ENCODE measurements around the gene ING3. TPM values are rescaled to one million over a fixed set of nuclear protein-coding genes. Genes with fewer than 3 reads are reported as not detected.

ING3 gene
- total and polyA plus RNA-seq, 9 of the 15 experiments (the other 6 are each of a cell fraction or from before 2014, with no cell fraction given): 22.8 to 233 (median 50.4) TPM

- TF ChIP-seq, protein P1, sequence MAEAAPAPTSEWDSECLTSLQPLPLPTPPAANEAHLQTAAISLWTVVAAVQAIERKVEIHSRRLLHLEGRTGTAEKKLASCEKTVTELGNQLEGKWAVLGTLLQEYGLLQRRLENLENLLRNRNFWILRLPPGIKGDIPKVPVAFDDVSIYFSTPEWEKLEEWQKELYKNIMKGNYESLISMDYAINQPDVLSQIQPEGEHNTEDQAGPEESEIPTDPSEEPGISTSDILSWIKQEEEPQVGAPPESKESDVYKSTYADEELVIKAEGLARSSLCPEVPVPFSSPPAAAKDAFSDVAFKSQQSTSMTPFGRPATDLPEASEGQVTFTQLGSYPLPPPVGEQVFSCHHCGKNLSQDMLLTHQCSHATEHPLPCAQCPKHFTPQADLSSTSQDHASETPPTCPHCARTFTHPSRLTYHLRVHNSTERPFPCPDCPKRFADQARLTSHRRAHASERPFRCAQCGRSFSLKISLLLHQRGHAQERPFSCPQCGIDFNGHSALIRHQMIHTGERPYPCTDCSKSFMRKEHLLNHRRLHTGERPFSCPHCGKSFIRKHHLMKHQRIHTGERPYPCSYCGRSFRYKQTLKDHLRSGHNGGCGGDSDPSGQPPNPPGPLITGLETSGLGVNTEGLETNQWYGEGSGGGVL (CRISPR knock-in tag; IDR thresholded peaks at IDR 0.05): 0 out of 2 replicates have a peak, but pooled peaks have one; percentile 48
- TF ChIP-seq PTTG1 (tag; IDR thresholded peaks at IDR 0.05; ENCODE audit: low read depth) (peak; percentile 51; the same call in 1 of the 2 replicates), MCM7 (IDR thresholded peaks at IDR 0.05) (no peak)
Observed at GRCh38 chr7:121015560-121015959, 65.0 kb downstream of the ING3 start (continued).

DNA sequence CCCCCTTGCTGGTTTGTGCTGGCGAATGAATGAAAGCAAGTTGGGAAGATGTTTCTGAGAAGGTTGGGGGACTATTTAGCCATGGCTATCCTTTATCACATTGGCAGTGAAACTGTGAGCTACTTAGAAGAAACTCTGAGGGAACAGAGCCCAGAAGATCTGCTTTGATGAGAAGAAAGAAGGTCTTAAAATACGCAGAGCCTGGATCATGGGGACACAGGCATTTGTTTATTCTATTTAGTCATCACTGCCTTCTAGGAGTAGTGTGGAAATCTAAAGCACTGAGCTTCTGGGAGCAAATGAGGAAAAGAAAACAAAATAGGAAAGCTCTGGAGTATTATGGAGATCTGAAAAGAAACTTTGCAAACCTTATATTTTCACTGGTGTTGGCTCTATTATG lies 66.4 kb downstream of the ING3 start:
- DNase-seq (ENCODE audit: extremely low read depth in 1 of 4, low spot score in 3 of 4): no peak
- no peaks in the 10 kb centered on the region for H3K9me1 ChIP-seq (ENCODE audit: control insufficient read depth, insufficient read depth, low read length)
- 0 out of 3 replicates have a peak overlapping the region, but pooled peaks have one; percentile 6 for H3K27ac ChIP-seq (ENCODE audit: extremely low read depth, low read depth, low read length)
- H3K36me3 ChIP-seq (ENCODE audit: control insufficient read depth, insufficient read depth, low read length): peaks cover 94% of the 10 kb centered on the region
- in situ Hi-C loops (cut with MboI): no loop called here
- no peak overlapping the region for H2AFZ ChIP-seq (ENCODE audit: low read depth, low read length)
- ChIA-PET POLR2A (interaction anchor here (0.7 to 2.3 kb wide), 13 partner anchors 9 to 66 kb away, joined by 3 to 9 read pairs (median 4); partner anchors contain the start of gene ING3), CTCF (ENCODE audit: low intra/inter-chr PET ratio) (no interaction called here)
- WGBS (ENCODE audit: insufficient coverage, low coverage, missing lambda C conversion rate): 80% methylated on average over 2 of the region's 2 CpGs
- H3K4me3 ChIP-seq: no peak overlapping the region
- H3K9me3 ChIP-seq (replicated peaks; ENCODE audit: control insufficient read depth, insufficient read depth, low read depth, low read length): no peaks in the 10 kb centered on the region
- FAIRE-seq: no peak
- intact Hi-C loops (cut with micrococcal nuclease): no loop called here
- H3K9ac ChIP-seq (ENCODE audit: insufficient read depth in 1 of 2, low read depth in 2 of 2, low read length in 2 of 2): no peak overlapping the region
- TF ChIP-seq SRF (CRISPR knock-in tag; IDR thresholded peaks at IDR 0.05) (0 out of 4 replicates have a peak, but pooled peaks of 1 of the 2 experiments have one; percentile 23), E2F3 (CRISPR knock-in tag; IDR thresholded peaks at IDR 0.05) (0 out of 2 replicates have a peak, but pooled peaks have one; percentile 10), ZNF764 (CRISPR knock-in tag; IDR thresholded peaks at IDR 0.05; ENCODE audit: low read depth) (no peak)
- no peak for ATAC-seq
- peaks cover 96% of the 10 kb centered on the region for H3K79me2 ChIP-seq (ENCODE audit: control insufficient read depth, insufficient read depth, low read length)
- H3K4me2 ChIP-seq (ENCODE audit: insufficient read depth, low read length): no peak overlapping the region
- H4K20me1 ChIP-seq (replicated peaks; ENCODE audit: control insufficient read depth, insufficient read depth, low read length): no peaks in the 10 kb centered on the region
- BruUV-seq (replicated peaks): no TSS peak
- no peaks in the 10 kb centered on the region for H3K27me3 ChIP-seq (ENCODE audit: control insufficient read depth in 2 of 2, insufficient read depth in 2 of 2, low read length in 2 of 2)
- H3K4me1 ChIP-seq (replicated peaks in 1 of 2; ENCODE audit: control insufficient read depth in 2 of 2, insufficient read depth in 2 of 2, low read length in 2 of 2): peaks cover 0 to 44% of the 10 kb centered on the region in 2 experiments; a peak in 3 of 5 replicates
